ENCODE measurements around the gene STK39.

Gene STK39

GRCh38 chr2:168175469-168175868 lies 71.9 kb downstream of the STK39 start:
- TF ChIP-seq ZNF274 (IDR thresholded peaks at IDR 0.05; ENCODE audit: low read depth, low read length) = no peak
- no peak overlapping the region for H3K4me3 ChIP-seq (ENCODE audit: low read length)

- no peak overlapping the region for H3K4me3 ChIP-seq (ENCODE audit: low read length)
- no peak for TF ChIP-seq ZNF274 (IDR thresholded peaks at IDR 0.05; ENCODE audit: low read depth, low read length)
Observed at GRCh38 chr2:168174756-168175155, 72.6 kb downstream of the STK39 start.

GRCh38 chr2:168172071-168172470 lies 75.3 kb downstream of the STK39 start:
- H3K4me3 ChIP-seq (ENCODE audit: low read length) = no peak overlapping the region
- TF ChIP-seq ZNF274 (IDR thresholded peaks at IDR 0.05; ENCODE audit: low read depth, low read length) = no peak

DNA sequence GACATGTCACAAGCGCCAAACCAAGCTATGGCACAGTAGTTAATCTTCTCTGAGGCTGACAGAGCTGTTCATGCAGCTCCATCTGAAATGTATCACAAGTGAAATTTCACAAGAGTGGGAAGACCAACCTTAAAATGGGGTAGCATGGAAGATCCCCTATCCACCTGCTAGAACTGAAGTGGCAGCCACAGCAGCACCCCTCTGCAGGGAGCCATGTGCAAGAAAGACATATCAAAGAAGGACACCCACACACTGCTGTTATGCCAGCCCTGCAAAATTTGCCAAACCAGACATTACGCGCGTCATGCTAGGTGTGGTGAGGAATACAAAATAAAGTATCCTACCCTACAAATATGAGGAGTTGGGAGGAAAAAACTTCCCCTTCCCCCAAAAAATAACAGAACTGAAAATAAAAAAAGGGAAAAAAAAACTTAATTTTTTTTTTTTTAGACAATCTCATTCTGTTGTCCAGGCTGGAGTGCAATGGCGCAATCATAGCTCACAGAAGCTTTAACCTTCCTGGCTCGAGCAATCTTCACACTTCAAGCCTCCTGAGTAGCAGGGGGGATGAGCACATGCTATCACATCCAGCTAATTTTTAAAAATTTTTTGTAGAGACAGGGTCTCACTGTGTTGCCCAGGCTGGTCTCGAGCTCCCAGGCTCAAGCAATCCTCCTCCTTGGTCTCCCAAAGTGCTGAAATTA lies 76.2 kb downstream of the STK39 start:
- TF ChIP-seq ZNF274 (IDR thresholded peaks at IDR 0.05; ENCODE audit: low read depth, low read length) = no peak
- H3K4me3 ChIP-seq (ENCODE audit: low read length) = no peak overlapping the region

DNA sequence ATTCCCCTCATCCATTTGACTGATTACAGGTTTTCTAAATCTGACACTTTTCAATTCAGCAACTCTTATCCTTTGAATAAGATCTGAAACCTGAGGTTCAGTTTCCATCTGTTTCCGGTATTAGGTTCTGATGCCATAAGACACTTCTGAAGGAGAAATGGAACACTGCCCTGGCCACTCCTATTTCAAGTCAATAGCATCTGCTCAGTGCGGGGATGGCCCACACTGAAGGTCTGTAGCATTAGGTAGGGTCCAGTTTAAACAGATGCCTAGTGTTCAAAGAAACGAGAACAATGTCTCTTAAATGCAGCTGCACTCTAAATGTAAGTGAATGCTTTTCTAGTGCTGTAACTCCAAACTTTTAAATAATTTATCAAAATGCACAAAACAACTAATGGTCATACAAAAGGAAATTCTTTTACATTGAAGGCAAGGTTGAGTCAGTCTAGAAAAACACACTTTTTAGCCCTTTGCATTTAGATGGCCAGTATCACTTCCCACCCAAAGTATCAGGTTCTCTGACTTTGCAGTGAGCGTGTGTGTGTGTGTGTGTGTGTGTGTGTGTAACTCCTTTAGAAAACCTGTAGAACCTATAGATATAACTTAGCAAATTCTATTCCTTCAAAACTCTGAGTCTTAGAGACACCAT lies 78.2 kb downstream of the STK39 start:
- no peak for TF ChIP-seq ZNF274 (IDR thresholded peaks at IDR 0.05; ENCODE audit: low read depth, low read length)
- H3K4me3 ChIP-seq (ENCODE audit: low read length) = no peak overlapping the region

- no peak for TF ChIP-seq ZNF274 (IDR thresholded peaks at IDR 0.05; ENCODE audit: low read depth, low read length)
- no peak overlapping the region for H3K4me3 ChIP-seq (ENCODE audit: low read length)
Observed at GRCh38 chr2:168167511-168168263, 79.7 kb downstream of the STK39 start.

DNA sequence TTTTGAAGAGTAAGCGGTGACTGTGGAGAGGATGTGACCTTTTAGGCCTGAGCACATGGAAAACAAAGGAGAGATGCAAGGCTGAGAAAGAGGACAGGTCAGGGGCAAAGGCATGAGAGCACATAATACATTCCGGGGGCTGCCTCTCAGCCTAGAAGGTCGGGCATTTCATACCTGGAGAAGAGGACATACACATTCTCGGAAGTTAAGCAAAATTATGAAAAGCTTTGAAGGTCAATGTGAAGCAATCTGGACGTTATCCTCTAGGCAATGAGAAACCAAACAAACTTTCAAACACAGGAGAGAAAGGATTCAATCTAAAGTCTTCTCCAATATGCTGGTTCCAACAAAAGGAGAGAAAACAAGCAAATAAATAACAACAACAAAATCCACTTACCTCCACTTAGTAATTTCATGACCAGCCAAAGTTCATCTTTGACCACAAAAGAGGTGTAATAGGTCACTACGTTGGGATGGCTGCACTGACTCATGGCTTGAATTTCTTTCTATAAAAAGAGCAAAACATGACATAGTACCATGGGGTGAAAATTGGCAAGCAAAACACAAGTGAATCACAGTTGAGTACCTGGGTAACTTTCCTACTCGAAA lies 80.4 kb downstream of the STK39 start:
- TF ChIP-seq ZNF274 (IDR thresholded peaks at IDR 0.05; ENCODE audit: low read depth, low read length) = no peak
- no peak overlapping the region for H3K4me3 ChIP-seq (ENCODE audit: low read length)

DNA sequence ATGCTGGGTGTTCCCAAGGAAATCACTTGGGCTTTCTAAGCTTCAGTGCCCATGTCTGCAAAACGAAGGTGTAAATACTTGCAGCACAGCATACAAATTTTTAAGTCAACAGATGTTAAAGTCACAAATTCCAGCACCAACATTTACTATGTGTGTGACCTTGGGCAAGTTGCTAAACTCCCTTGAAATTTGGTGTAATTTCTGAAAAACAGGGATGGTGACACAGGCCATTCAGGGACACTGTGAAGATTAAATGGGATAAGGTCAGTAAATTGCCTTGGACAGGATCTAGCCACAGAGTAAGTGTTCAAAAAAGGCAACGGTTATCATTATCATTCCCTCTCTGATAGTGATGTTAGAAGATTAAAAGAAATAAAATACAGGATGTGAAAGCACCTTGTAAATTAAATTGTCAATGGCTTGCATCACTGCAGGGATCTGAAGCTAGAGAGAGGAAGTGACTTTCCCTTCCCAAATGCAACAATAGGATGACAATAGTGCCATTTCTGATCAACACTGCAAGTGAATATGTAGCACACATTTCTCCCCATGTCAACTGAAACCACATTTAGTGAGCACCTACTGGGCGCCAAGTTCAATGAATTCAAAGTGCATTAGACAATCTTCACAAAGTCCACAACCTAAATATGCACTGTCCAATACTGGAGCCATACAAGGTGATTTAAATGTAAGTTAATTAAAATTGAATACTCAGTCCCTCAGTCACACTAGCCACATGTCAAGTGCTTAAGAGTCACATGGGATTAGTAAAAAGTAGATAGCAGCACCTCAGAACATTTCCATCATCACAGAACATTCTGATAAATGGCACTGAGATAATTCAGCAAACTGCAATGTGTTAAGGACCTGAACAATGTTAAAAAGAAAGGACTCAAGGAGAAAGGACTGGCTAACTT lies 81.2 kb downstream of the STK39 start:
- no peak for TF ChIP-seq ZNF274 (IDR thresholded peaks at IDR 0.05; ENCODE audit: low read depth, low read length)
- no peak overlapping the region for H3K4me3 ChIP-seq (ENCODE audit: low read length)

DNA sequence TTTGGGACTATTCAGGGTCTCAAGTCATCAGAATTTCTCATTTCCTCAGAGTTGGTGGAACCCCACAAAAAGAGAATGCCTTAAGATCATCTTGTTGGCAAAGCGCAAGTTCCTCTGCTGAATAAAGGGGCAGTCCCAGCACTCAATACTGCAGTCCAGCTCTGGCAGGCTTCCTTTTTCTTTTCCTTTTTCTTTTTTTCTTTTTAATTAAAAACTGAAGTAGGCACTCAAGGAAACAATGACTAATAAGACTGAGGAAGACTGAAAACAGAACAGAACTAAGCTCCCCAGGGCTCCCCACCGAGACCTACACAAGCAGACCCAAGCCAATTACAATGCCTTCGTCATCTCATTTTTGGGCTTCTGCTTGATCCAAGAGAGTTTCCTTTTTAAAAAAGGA lies 82.0 kb downstream of the STK39 start:
- no peak overlapping the region for H3K4me3 ChIP-seq (ENCODE audit: low read length)

DNA sequence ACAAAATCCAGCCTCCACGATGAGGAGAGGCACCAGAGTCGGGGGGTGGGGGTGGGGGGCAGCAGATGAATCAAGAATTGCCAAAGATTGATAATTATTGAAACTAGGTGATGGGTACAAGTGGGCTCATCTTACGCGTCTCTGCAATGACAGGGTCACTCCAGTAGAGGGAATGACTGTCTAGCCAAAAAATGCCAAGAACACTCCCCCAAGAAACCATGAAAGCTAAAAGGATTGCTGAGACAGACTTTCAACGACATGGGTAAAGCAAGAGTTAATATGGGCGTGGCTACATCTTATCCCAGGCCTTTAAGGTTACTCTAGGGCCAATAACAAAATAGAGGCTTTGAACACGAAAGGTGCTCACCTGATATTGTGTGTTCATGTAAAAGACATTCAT lies 86.5 kb downstream of the STK39 start:
- no peak overlapping the region for H3K4me3 ChIP-seq (ENCODE audit: low read length)
- no peak for TF ChIP-seq ZNF274 (IDR thresholded peaks at IDR 0.05; ENCODE audit: low read depth, low read length)

More for the DNA sequence above, 82.0 kb downstream of the STK39 start:
- TF ChIP-seq ZNF274 (IDR thresholded peaks at IDR 0.05; ENCODE audit: low read depth, low read length) = no peak

GRCh38 chr2:168159754-168160585 lies 87.4 kb downstream of the STK39 start:
- no peak overlapping the region for H3K4me3 ChIP-seq (ENCODE audit: low read length)
- TF ChIP-seq ZNF274 (IDR thresholded peaks at IDR 0.05; ENCODE audit: low read depth, low read length) = no peak

- TF ChIP-seq ZNF274 (IDR thresholded peaks at IDR 0.05; ENCODE audit: low read depth, low read length) = no peak
- no peak overlapping the region for H3K4me3 ChIP-seq (ENCODE audit: low read length)
Observed at GRCh38 chr2:168158586-168158985, 88.8 kb downstream of the STK39 start.

DNA sequence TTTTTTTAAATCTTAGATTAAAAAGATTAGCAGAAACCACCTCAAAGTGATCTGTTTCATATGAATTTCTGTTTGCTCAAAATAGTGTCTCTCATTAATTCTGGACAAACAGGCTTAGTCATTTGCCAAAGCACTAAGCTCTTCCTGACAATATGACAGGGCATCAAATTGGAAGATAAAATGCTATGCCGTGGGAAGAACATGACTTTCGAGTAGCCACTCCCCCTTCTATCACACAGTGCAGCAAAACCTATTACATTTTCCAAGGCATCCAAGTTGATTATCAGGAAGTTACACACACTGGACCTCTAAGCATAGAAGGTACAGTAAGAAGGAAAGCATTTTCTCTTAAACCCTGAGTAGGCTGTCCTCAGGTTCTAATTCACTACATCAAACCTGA lies 89.5 kb downstream of the STK39 start:
- no peak for TF ChIP-seq ZNF274 (IDR thresholded peaks at IDR 0.05; ENCODE audit: low read depth, low read length)
- no peak overlapping the region for H3K4me3 ChIP-seq (ENCODE audit: low read length)
